GM23338 (cell line): Measurements from ENCODE around the gene ITPR3. TPM values are rescaled to one million over a fixed set of nuclear protein-coding genes. Genes with fewer than 3 reads are reported as not detected.

Experiments used
- ATAC-seq: fragments of 200-7000 bp; cut with Tn5 transposase; 3 replicates; pipeline ENCODE4 v1.9.1; 2020
- DNase-seq: peaks from one replicate; pipeline ENCODE4 v3.0.0-alpha.2; 2015; ENCODE audit warnings: low spot score
- H2AFZ ChIP-seq: fragments of 200-600 bp; sonication (generic); 2 replicates; pipeline ENCODE4 v1.8.0; 2016; ENCODE audit warnings: antibody characterized with exemption, mild to moderate bottlenecking, moderate library complexity
- H3F3A ChIP-seq: fragments of 200-600 bp; sonication (generic); replicated peaks from 2 replicates; pipeline ENCODE4 v1.8.0; 2017; ENCODE audit warnings: antibody characterized with exemption, mixed run types, low read depth
- H3K27ac ChIP-seq: fragments of 200-600 bp; sonication (generic); 2 replicates; pipeline ENCODE4 v1.6.1; 2016; ENCODE audit warnings: low read depth
- H3K27me3 ChIP-seq: fragments of 200-600 bp; sonication (generic); 2 replicates; pipeline ENCODE4 v1.8.0; 2016; ENCODE audit warnings: mild to moderate bottlenecking, mixed run types, moderate library complexity; ENCODE audit not compliant: insufficient read depth
- H3K36me3 ChIP-seq: fragments of 200-600 bp; sonication (generic); 2 replicates; pipeline ENCODE4 v1.8.0; 2016; ENCODE audit warnings: mild to moderate bottlenecking; ENCODE audit not compliant: insufficient read depth
- H3K4me1 ChIP-seq: fragments of 200-600 bp; sonication (generic); 2 replicates; pipeline ENCODE4 v1.8.0; 2016; ENCODE audit warnings: mild to moderate bottlenecking, moderate library complexity; ENCODE audit not compliant: insufficient read depth
- H3K4me2 ChIP-seq: fragments of 200-600 bp; sonication (generic); 2 replicates; pipeline ENCODE4 v1.7.1; 2017; ENCODE audit warnings: mixed run types
- H3K4me3 ChIP-seq: fragments of 200-600 bp; sonication (generic); 2 replicates; pipeline ENCODE4 v1.6.1; 2016; ENCODE audit warnings: mixed run types
- H3K79me2 ChIP-seq: fragments of 200-600 bp; sonication (generic); replicated peaks from 2 replicates; pipeline ENCODE4 v1.8.0; 2017; ENCODE audit warnings: mild to moderate bottlenecking; ENCODE audit not compliant: insufficient read depth
- H3K9me2 ChIP-seq: fragments of 200-600 bp; sonication (generic); 2 replicates; pipeline ENCODE4 v1.8.0; 2017; ENCODE audit not compliant: insufficient read depth
- H4K20me1 ChIP-seq: fragments of 200-600 bp; sonication (generic); replicated peaks from 2 replicates; pipeline ENCODE4 v1.8.0; 2017; ENCODE audit warnings: mild to moderate bottlenecking; ENCODE audit not compliant: insufficient read depth
- H3K27ac Mint-ChIP-seq: 2 replicates; pipeline ENCODE4 v1.8.0; 2020; ENCODE audit warnings: inconsistent platforms, mild to moderate bottlenecking, moderate library complexity, mixed read lengths
- H3K27me3 Mint-ChIP-seq: 3 replicates; pipeline ENCODE4 v1.8.0; 2022; ENCODE audit warnings: low read depth, mild to moderate bottlenecking, moderate library complexity, mixed read lengths, inconsistent platforms; ENCODE audit not compliant: insufficient read depth, poor library complexity
- H3K36me3 Mint-ChIP-seq: 3 replicates; pipeline ENCODE4 v1.8.0; 2021; ENCODE audit warnings: low read depth, mild to moderate bottlenecking, inconsistent platforms, moderate library complexity, mixed read lengths
- H3K4me1 Mint-ChIP-seq: 3 replicates; pipeline ENCODE4 v1.8.0; 2020; ENCODE audit warnings: mild to moderate bottlenecking, inconsistent platforms, mixed read lengths
- H3K4me3 Mint-ChIP-seq: 3 replicates; pipeline ENCODE4 v1.8.0; 2021; ENCODE audit warnings: moderate library complexity, mild to moderate bottlenecking, inconsistent platforms, mixed read lengths
- H3K9me3 Mint-ChIP-seq: 3 replicates; pipeline ENCODE4 v1.8.0; 2020; ENCODE audit warnings: moderate library complexity, mild to moderate bottlenecking, inconsistent platforms, mixed read lengths
- EZH2phosphoT487 ChIP-seq: fragments of 200-600 bp; sonication (generic); IDR thresholded peaks from one replicate; pipeline ENCODE4 v1.8.1; 2018; ENCODE audit warnings: antibody characterized with exemption; ENCODE audit not compliant: unreplicated experiment
- JUNB ChIP-seq: IDR thresholded peaks from one replicate; pipeline ENCODE4 v1.6.1; 2016; ENCODE audit warnings: antibody characterized with exemption; ENCODE audit not compliant: unreplicated experiment
- NANOG ChIP-seq: IDR thresholded peaks from 2 replicates; pipeline ENCODE4 v1.6.1; 2016; ENCODE audit warnings: antibody characterized with exemption, borderline replicate concordance
- STAT1 ChIP-seq: IDR thresholded peaks from one replicate; pipeline ENCODE4 v1.6.1; 2016; ENCODE audit warnings: antibody characterized with exemption; ENCODE audit not compliant: unreplicated experiment
- polyA plus RNA-seq: library from polyadenylated mRNA; unstranded; fragments of >200 nt; fragmentation: Nextera tagmentation; extraction: Ambion mirVana; gene quantifications from 2 replicates; pipeline ENCODE4 v1.2.1, GENCODE V29; 2016
- total RNA-seq: library from RNA; depleted of rRNA; stranded (reverse); fragments of >200 nt; shearing (Covaris generic); gene quantifications from 2 replicates; pipeline ENCODE4 v1.2.3, GENCODE V29; 2014
- TF ChIP-seq, protein P1 (sequence below): IDR thresholded peaks from one replicate; pipeline ENCODE4 v1.6.1; 2018; ENCODE audit warnings: antibody characterized with exemption; ENCODE audit not compliant: unreplicated experiment
- TF ChIP-seq, protein P2 (sequence below): IDR thresholded peaks from 2 replicates; pipeline ENCODE4 v1.6.1; 2016; ENCODE audit warnings: antibody characterized with exemption
- TF ChIP-seq, protein P3 (sequence below), 2 experiments: fragments of 200-600 bp in 1 of 2; sonication (generic) in 1 of 2; conservative IDR thresholded peaks; 2 replicates each; pipeline versions ENCODE4 v1.5.1 to v1.6.1; 2016 to 2017; ENCODE audit warnings: antibody characterized with exemption in 2 of 2, low read depth in 2 of 2, mild to moderate bottlenecking in 2 of 2, moderate library complexity in 1 of 2

ITPR3 gene
- total and polyA plus RNA-seq, 2 experiments from 2014 or later = 7.3 to 31.9 TPM

DNA sequence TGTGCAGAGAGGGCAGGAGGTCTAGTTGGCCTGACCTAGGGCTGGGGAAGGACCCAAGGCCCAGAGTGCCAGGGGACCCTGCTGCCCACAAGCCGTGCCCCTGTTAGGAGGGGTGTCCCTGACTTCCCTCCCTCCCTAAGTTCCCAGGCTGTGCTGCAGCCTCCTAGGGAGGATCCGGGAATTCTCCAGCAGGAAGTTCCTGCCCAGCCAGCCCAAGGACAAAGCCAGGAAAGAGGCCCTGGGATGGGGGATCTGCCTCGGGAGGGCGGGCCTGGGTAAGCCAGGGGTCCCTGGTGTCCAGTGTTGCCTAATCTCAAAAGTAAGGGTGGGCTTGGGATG is 31.8 kb upstream of the ITPR3 start (continued):
- TF ChIP-seq, protein P1, sequence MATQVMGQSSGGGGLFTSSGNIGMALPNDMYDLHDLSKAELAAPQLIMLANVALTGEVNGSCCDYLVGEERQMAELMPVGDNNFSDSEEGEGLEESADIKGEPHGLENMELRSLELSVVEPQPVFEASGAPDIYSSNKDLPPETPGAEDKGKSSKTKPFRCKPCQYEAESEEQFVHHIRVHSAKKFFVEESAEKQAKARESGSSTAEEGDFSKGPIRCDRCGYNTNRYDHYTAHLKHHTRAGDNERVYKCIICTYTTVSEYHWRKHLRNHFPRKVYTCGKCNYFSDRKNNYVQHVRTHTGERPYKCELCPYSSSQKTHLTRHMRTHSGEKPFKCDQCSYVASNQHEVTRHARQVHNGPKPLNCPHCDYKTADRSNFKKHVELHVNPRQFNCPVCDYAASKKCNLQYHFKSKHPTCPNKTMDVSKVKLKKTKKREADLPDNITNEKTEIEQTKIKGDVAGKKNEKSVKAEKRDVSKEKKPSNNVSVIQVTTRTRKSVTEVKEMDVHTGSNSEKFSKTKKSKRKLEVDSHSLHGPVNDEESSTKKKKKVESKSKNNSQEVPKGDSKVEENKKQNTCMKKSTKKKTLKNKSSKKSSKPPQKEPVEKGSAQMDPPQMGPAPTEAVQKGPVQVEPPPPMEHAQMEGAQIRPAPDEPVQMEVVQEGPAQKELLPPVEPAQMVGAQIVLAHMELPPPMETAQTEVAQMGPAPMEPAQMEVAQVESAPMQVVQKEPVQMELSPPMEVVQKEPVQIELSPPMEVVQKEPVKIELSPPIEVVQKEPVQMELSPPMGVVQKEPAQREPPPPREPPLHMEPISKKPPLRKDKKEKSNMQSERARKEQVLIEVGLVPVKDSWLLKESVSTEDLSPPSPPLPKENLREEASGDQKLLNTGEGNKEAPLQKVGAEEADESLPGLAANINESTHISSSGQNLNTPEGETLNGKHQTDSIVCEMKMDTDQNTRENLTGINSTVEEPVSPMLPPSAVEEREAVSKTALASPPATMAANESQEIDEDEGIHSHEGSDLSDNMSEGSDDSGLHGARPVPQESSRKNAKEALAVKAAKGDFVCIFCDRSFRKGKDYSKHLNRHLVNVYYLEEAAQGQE = no peak
- TF ChIP-seq NANOG = no peak
- TF ChIP-seq STAT1 = no peak
- TF ChIP-seq, protein P2, sequence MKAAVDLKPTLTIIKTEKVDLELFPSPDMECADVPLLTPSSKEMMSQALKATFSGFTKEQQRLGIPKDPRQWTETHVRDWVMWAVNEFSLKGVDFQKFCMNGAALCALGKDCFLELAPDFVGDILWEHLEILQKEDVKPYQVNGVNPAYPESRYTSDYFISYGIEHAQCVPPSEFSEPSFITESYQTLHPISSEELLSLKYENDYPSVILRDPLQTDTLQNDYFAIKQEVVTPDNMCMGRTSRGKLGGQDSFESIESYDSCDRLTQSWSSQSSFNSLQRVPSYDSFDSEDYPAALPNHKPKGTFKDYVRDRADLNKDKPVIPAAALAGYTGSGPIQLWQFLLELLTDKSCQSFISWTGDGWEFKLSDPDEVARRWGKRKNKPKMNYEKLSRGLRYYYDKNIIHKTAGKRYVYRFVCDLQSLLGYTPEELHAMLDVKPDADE = no peak
- TF ChIP-seq EZH2phosphoT487 = no peak

DNA sequence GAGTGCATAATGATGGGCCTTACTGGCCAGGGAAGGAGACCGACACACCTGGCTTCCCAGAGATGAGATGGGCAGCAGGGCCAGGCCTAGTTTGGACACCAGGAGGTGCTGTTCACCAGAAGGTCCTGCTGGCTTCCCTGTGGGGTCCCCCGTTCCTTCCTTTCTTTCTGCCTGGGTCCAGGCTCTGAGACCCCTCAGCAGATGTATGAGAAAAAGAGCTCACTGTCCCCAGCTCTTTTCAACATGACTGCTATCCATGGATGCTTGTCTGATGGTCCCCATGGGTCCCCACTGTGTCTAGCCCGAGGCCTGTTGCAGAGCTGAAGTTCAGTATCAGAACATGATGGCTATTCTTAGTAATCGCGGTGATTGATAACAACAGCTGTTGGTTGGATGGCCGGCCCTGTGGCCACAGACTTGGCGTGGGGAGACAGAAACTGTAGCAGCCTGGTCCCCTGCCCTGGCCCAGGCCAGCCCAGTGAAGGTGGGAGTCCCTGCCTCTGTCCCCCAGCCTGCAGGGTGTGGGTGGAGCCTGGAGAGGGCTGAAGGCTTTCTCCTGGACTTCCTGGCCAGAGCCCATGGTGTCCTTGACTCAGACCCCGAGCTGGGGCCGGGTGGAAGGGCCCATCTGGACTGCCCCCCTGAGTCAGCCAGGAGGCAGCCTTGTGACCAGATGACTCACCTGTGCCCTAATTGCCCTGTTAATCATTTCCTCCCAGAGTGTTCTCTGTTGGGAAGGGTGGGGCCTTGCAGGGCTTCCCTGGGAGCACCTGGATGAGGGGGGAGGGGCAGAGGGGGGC is 31.2 kb upstream of the ITPR3 start:
- TF ChIP-seq, protein P3, sequence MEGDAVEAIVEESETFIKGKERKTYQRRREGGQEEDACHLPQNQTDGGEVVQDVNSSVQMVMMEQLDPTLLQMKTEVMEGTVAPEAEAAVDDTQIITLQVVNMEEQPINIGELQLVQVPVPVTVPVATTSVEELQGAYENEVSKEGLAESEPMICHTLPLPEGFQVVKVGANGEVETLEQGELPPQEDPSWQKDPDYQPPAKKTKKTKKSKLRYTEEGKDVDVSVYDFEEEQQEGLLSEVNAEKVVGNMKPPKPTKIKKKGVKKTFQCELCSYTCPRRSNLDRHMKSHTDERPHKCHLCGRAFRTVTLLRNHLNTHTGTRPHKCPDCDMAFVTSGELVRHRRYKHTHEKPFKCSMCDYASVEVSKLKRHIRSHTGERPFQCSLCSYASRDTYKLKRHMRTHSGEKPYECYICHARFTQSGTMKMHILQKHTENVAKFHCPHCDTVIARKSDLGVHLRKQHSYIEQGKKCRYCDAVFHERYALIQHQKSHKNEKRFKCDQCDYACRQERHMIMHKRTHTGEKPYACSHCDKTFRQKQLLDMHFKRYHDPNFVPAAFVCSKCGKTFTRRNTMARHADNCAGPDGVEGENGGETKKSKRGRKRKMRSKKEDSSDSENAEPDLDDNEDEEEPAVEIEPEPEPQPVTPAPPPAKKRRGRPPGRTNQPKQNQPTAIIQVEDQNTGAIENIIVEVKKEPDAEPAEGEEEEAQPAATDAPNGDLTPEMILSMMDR (conservative IDR thresholded peaks at IDR 0.05; ENCODE audit: low read depth in 2 of 2) = peak; percentile 88 to 97
- TF ChIP-seq JUNB = no peak
- Mint-ChIP-seq H3K4me1 (peaks cover 30% of the 10 kb centered on the region), H3K9me3 (peaks cover 4% of the 10 kb centered on the region; the same call in 2 of the 3 replicates), H3K4me3 (no peak overlapping the region), H3K27me3 (peaks cover 20% of the 10 kb centered on the region), H3K36me3 (no peaks in the 10 kb centered on the region), H3K27ac (no peak overlapping the region)
- H4K20me1 ChIP-seq = no peaks in the 10 kb centered on the region
- H2AFZ ChIP-seq = peak overlapping the region; percentile 80
- ATAC-seq (peak; percentile 49), DNase-seq (peak; percentile 88)
- no peaks in the 10 kb centered on the region for H3K36me3 ChIP-seq
- H3K9me2 ChIP-seq = no peaks in the 10 kb centered on the region
- peak overlapping the region; percentile 48; the same call in 1 of the 2 replicates for H3K4me2 ChIP-seq
- H3K4me1 ChIP-seq = peaks cover 20% of the 10 kb centered on the region; the same call in 1 of the 2 replicates
- H3K27ac ChIP-seq = no peak overlapping the region
- no peaks in the 10 kb centered on the region; the same call in 1 of the 2 replicates for H3F3A ChIP-seq
- H3K27me3 ChIP-seq = peaks cover 8% of the 10 kb centered on the region; the same call in 1 of the 2 replicates
- no peaks in the 10 kb centered on the region for H3K79me2 ChIP-seq
- no peak overlapping the region for H3K4me3 ChIP-seq
